Measurements from ENCODE around the gene WNT5A.

Gene WNT5A

GRCh38 chr3:55446850-55447249, 40.3 kb downstream of the WNT5A start:
- DNase-seq (ENCODE audit: low spot score) = no peak

- no peak for DNase-seq (ENCODE audit: low spot score)
Measured at GRCh38 chr3:55445551-55445950, 41.6 kb downstream of the WNT5A start.

GRCh38 chr3:55443346-55443745, 43.8 kb downstream of the WNT5A start:
- DNase-seq (ENCODE audit: low spot score) = no peak

- DNase-seq (ENCODE audit: low spot score) = no peak
Measured at GRCh38 chr3:55442861-55443260, 44.2 kb downstream of the WNT5A start.

GRCh38 chr3:55441499-55441898, 45.6 kb downstream of the WNT5A start:
- no peak for DNase-seq (ENCODE audit: low spot score)

- peak; percentile 16 for DNase-seq (ENCODE audit: low spot score)
Measured at GRCh38 chr3:55440104-55440708, 46.9 kb downstream of the WNT5A start.

- no peak for DNase-seq (ENCODE audit: low spot score)
Measured at GRCh38 chr3:55439657-55440056, 47.4 kb downstream of the WNT5A start.

GRCh38 chr3:55436644-55437043, 50.5 kb downstream of the WNT5A start:
- DNase-seq (ENCODE audit: low spot score) = no peak

GRCh38 chr3:55435491-55435890, 51.6 kb downstream of the WNT5A start:
- no peak for DNase-seq (ENCODE audit: low spot score)

GRCh38 chr3:55434789-55435188, 52.3 kb downstream of the WNT5A start:
- no peak for DNase-seq (ENCODE audit: low spot score)

GRCh38 chr3:55431041-55431440, 56.1 kb downstream of the WNT5A start:
- DNase-seq (ENCODE audit: low spot score) = no peak

- DNase-seq (ENCODE audit: low spot score) = no peak
Measured at GRCh38 chr3:55427739-55428138, 59.4 kb downstream of the WNT5A start.

- no peak for DNase-seq (ENCODE audit: low spot score)
Measured at GRCh38 chr3:55426486-55426885, 60.6 kb downstream of the WNT5A start.

GRCh38 chr3:55423782-55424181, 63.3 kb downstream of the WNT5A start:
- DNase-seq (ENCODE audit: low spot score) = no peak

- DNase-seq (ENCODE audit: low spot score) = no peak
Measured at GRCh38 chr3:55417211-55417610, 69.9 kb downstream of the WNT5A start.

GRCh38 chr3:55416331-55416821, 70.7 kb downstream of the WNT5A start:
- peak; percentile 88 for DNase-seq (ENCODE audit: low spot score)
